K562 (cell line): ENCODE measurements around the gene PHLDB1. TPM values are rescaled to one million over a fixed set of nuclear protein-coding genes. Genes with fewer than 3 reads are reported as not detected.

Experiments used
- BRF1 ChIP-seq: IDR thresholded peaks from 3 replicates; pipeline ENCODE4 v1.6.1; 2011; ENCODE audit warnings: borderline replicate concordance, mild to moderate bottlenecking; ENCODE audit not compliant: insufficient read length; ENCODE audit errors: extremely low read depth
- CCAR2 ChIP-seq: fragments of 200-400 bp; formaldehyde crosslinking; IDR thresholded peaks from 2 replicates; pipeline ENCODE4 v1.6.1; 2017; ENCODE audit warnings: mild to moderate bottlenecking, low read depth, low read length
- E2F6 ChIP-seq, 2 experiments: IDR thresholded peaks; 2 replicates each; pipeline ENCODE4 v1.6.1; 2011; ENCODE audit warnings: borderline replicate concordance in 1 of 2, control low read depth in 1 of 2, low read depth in 1 of 2, low read length in 1 of 2, mild to moderate bottlenecking in 1 of 2, mixed read lengths in 1 of 2, moderate library complexity in 1 of 2; ENCODE audit not compliant: insufficient read depth in 1 of 2, insufficient read length in 1 of 2, poor library complexity in 1 of 2, severe bottlenecking in 1 of 2; ENCODE audit errors: extremely low read depth in 1 of 2
- HIVEP1 ChIP-seq: fragments of 250-450 bp; sonication (Bioruptor Pico); IDR thresholded peaks from 2 replicates; pipeline ENCODE4 v1.4.0; 2020; ENCODE audit warnings: mild to moderate bottlenecking
- NR4A1 ChIP-seq, 2 experiments: fragments of 250-450 bp in 1 of 2; fragments of 450-650 bp in 1 of 2; sonication (Bioruptor Pico) in 1 of 2; IDR thresholded peaks; 2 replicates each; pipeline versions ENCODE4 v1.4.0 to v1.6.1; 2016 to 2020; ENCODE audit warnings: mild to moderate bottlenecking in 2 of 2, missing compliant biosample characterization in 1 of 2, missing genetic modification characterization in 1 of 2, moderate library complexity in 1 of 2
- ZBTB11 ChIP-seq, 3 experiments: fragments of 200-800 bp in 1 of 3; fragments of 250-450 bp in 1 of 3; fragments of 450-650 bp in 1 of 3; sonication (Bioruptor Pico) in 1 of 3; sonication (Bioruptor generic) in 1 of 3; formaldehyde crosslinking in 1 of 3; IDR thresholded peaks; 2 replicates each; pipeline versions ENCODE4 v1.6.1 to v1.8.0; 2016 to 2022; ENCODE audit warnings: mild to moderate bottlenecking in 2 of 3, missing genetic modification characterization in 2 of 3, missing compliant biosample characterization in 1 of 3, moderate library complexity in 1 of 3
- ZNF124 ChIP-seq: sonication (generic); formaldehyde crosslinking; IDR thresholded peaks from 2 replicates; pipeline ENCODE4 v1.8.1; 2022; ENCODE audit warnings: missing genetic modification reagents
- ZNF609 ChIP-seq: sonication (generic); formaldehyde crosslinking; IDR thresholded peaks from 2 replicates; pipeline ENCODE4 v1.8.1; 2023; ENCODE audit warnings: missing genetic modification reagents, mild to moderate bottlenecking, borderline replicate concordance
- ZNF644 ChIP-seq: fragments of 200-800 bp; sonication (Bioruptor generic); IDR thresholded peaks from 2 replicates; pipeline ENCODE4 v1.6.1; 2016; ENCODE audit warnings: low read depth, missing genetic modification characterization, missing compliant biosample characterization
- polyA plus RNA-seq, 8 experiments: library from polyadenylated mRNA; depleted of rRNA in 4 of 8; stranded (reverse) in 5 of 8; unstranded in 3 of 8; fragments of >200 nt; fragmentation: Nextera tagmentation in 2 of 8; fragmentation: Illumina TruSeq in 1 of 8; extraction: Ambion mirVana in 2 of 8; extraction: Trizol in 1 of 8; gene quantifications; 2 replicates each; pipeline versions ENCODE4 v1.2.1 to v1.2.3, GENCODE V29; 2011 to 2014; ENCODE audit warnings: inconsistent platforms in 1 of 8, missing spikeins in 1 of 8
- total RNA-seq, 7 experiments: library from RNA; depleted of rRNA in 6 of 7; stranded (reverse); fragments of >200 nt in 6 of 7; fragmentation: Illumina TruSeq in 2 of 7; extraction: Trizol in 2 of 7; gene quantifications; 2 replicates each; pipeline versions ENCODE4 v1.2.1 to v1.2.3, GENCODE V29; 2011 to 2021; ENCODE audit warnings: low replicate concordance in 1 of 7

The PHLDB1 gene
- total and polyA plus RNA-seq, 9 of the 15 experiments (the other 6 are each of a cell fraction or from before 2014, with no cell fraction given): 2.0 to 28.7 (median 16.2) TPM

GRCh38 chr11:118634431-118635236 is 27.2 kb downstream of the PHLDB1 start (continued):
- TF ChIP-seq ZBTB11 (CRISPR knock-in tag; IDR thresholded peaks at IDR 0.05): no peak
- TF ChIP-seq BRF1: no peak
- no peak for TF ChIP-seq HIVEP1 (CRISPR knock-in tag)
- TF ChIP-seq ZNF644 (tag): no peak
- no peak for TF ChIP-seq CCAR2
- TF ChIP-seq ZNF609: no peak
- no peak for TF ChIP-seq NR4A1 (CRISPR knock-in tag; IDR thresholded peaks at IDR 0.05)
- TF ChIP-seq NR4A1 (tag; IDR thresholded peaks at IDR 0.05): no peak
- TF ChIP-seq ZNF124 (CRISPR knock-in tag): no peak
- peak in 1 of 2 experiments; percentile 14 for TF ChIP-seq E2F6 (IDR thresholded peaks at IDR 0.05; ENCODE audit: borderline replicate concordance in 1 of 2, extremely low read depth in 1 of 2, insufficient read depth in 1 of 2, insufficient read length in 1 of 2, low read depth in 1 of 2, low read length in 1 of 2, poor library complexity in 1 of 2, severe bottlenecking in 1 of 2)
